A549 (cell line): ENCODE results near the gene ZNF385D. TPM values are rescaled to one million over a fixed set of nuclear protein-coding genes. Genes with fewer than 3 reads are reported as not detected.

Experiments
- ATAC-seq, 2 experiments: fragments of 200-7000 bp in 1 of 2; fragments of >200 bp in 1 of 2; cut with Nextera tagmentation in 1 of 2; cut with Tn5 transposase in 1 of 2; 3 replicates each; pipeline versions ENCODE4 v1.8.0 to v1.9.1; 2018 to 2020; ENCODE audit warnings: mild to moderate bottlenecking in 1 of 2, moderate library complexity in 1 of 2
- CTCF ChIA-PET: fragments of 300-600 bp; sonication (Branson Sonifier 250); formaldehyde crosslinking; extraction: SDS; loops from one replicate; lab custom pipeline; 2021; ENCODE audit warnings: antibody characterized with exemption, inconsistent platforms; lab: Yijun Ruan, JAX
- POLR2A ChIA-PET: fragments of 350-600 bp; formaldehyde crosslinking; extraction: SDS; loops from one replicate; lab custom pipeline; 2021; ENCODE audit warnings: antibody characterized with exemption, inconsistent platforms; lab: Yijun Ruan, JAX
- DNase-seq, 2 experiments: peaks; one replicate each; pipeline versions ENCODE4 v3.0.0 to v3.0.0-alpha.2; 2011 to 2016; ENCODE audit warnings: low read depth in 1 of 2, low spot score in 1 of 2
- FAIRE-seq: peaks from 2 replicates; lab custom pipeline; 2011; peaks lifted over from hg19 to GRCh38; lab: Jason Lieb, UNC
- H3K27ac ChIP-seq, 2 experiments: fragments of >200 bp; sonication (Bioruptor Twin); formaldehyde crosslinking; 3 replicates each; pipeline ENCODE4 v1.5.1; 2016 to 2017
- H3K4me1 ChIP-seq: fragments of >200 bp; sonication (Bioruptor Twin); formaldehyde crosslinking; 3 replicates; pipeline ENCODE4 v1.6.1; 2016
- H3K4me2 ChIP-seq: fragments of >200 bp; sonication (Bioruptor Twin); formaldehyde crosslinking; 3 replicates; pipeline ENCODE4 v1.6.1; 2016
- H3K4me3 ChIP-seq: fragments of >200 bp; sonication (Bioruptor Twin); formaldehyde crosslinking; 3 replicates; pipeline ENCODE4 v1.5.1; 2016
- H3K9me3 ChIP-seq: fragments of >200 bp; sonication (Bioruptor Twin); formaldehyde crosslinking; 3 replicates; pipeline ENCODE4 v1.6.1; 2016
- BHLHE40 ChIP-seq: IDR thresholded peaks from 2 replicates; pipeline ENCODE4 v1.6.1; 2012; ENCODE audit warnings: low read depth, low read length, inconsistent platforms
- CEBPB ChIP-seq, 2 experiments: fragments of >200 bp in 1 of 2; sonication (Bioruptor Twin) in 1 of 2; formaldehyde crosslinking in 1 of 2; IDR thresholded peaks; 2 replicates each; pipeline ENCODE4 v1.6.1; 2012 to 2016
- CHD4 ChIP-seq: fragments of 200-600 bp; sonication (generic); IDR thresholded peaks from 2 replicates; pipeline ENCODE4 v1.6.1; 2016; ENCODE audit warnings: antibody characterized with exemption, mild to moderate bottlenecking, borderline replicate concordance
- EHF ChIP-seq: fragments of 250-450 bp; sonication (Bioruptor Pico); IDR thresholded peaks from 2 replicates; pipeline ENCODE4 v1.5.0; 2020; ENCODE audit warnings: mild to moderate bottlenecking
- EP300 ChIP-seq, 2 experiments: fragments of >200 bp; sonication (Bioruptor Twin); formaldehyde crosslinking; IDR thresholded peaks; 2 replicates in 1 of 2; 3 replicates in 1 of 2; pipeline ENCODE4 v1.6.1; 2016 to 2017
- FOSB ChIP-seq: fragments of 250-450 bp; sonication (Bioruptor Pico); IDR thresholded peaks from 2 replicates; pipeline ENCODE4 v1.5.0; 2020; ENCODE audit warnings: mild to moderate bottlenecking, moderate library complexity
- FOSL2 ChIP-seq, 2 experiments: fragments of 450-650 bp in 1 of 2; fragments of >200 bp in 1 of 2; sonication (Bioruptor Twin) in 1 of 2; formaldehyde crosslinking; IDR thresholded peaks; 2 replicates each; pipeline versions ENCODE4 v1.5.0 to v1.6.1; 2016 to 2020; ENCODE audit warnings: mild to moderate bottlenecking in 1 of 2, moderate library complexity in 1 of 2
- FOXS1 ChIP-seq: fragments of 250-450 bp; sonication (Bioruptor Pico); IDR thresholded peaks from 2 replicates; pipeline ENCODE4 v1.5.0; 2020; ENCODE audit warnings: mild to moderate bottlenecking, moderate library complexity
- HOXB13 ChIP-seq: fragments of 250-450 bp; sonication (Bioruptor Pico); IDR thresholded peaks from 2 replicates; pipeline ENCODE4 v1.5.0; 2020; ENCODE audit warnings: low read depth, mild to moderate bottlenecking, moderate library complexity
- HOXB5 ChIP-seq: fragments of 250-450 bp; sonication (Bioruptor Pico); IDR thresholded peaks from 2 replicates; pipeline ENCODE4 v1.5.0; 2020; ENCODE audit warnings: mild to moderate bottlenecking, moderate library complexity
- JUN ChIP-seq, 2 experiments: fragments of >200 bp; sonication (Bioruptor Twin); formaldehyde crosslinking; IDR thresholded peaks; 2 replicates in 1 of 2; 3 replicates in 1 of 2; pipeline ENCODE4 v1.6.1; 2016 to 2017
- KDM1A ChIP-seq: fragments of 200-600 bp; sonication (generic); IDR thresholded peaks from 2 replicates; pipeline ENCODE4 v1.6.1; 2016; ENCODE audit warnings: low read depth, mild to moderate bottlenecking
- MAZ ChIP-seq: fragments of 150-350 bp; IDR thresholded peaks from 2 replicates; pipeline ENCODE4 v1.6.1; 2014; ENCODE audit warnings: antibody characterized with exemption, low read depth, low read length, borderline replicate concordance
- MYC ChIP-seq: IDR thresholded peaks from 2 replicates; pipeline ENCODE4 v1.6.1; 2012; ENCODE audit warnings: mild to moderate bottlenecking, inconsistent platforms, low read length, improper control_type of control experiment, borderline replicate concordance
- NFE2L2 ChIP-seq: fragments of 150-350 bp; conservative IDR thresholded peaks from 2 replicates; pipeline ENCODE4 v1.6.1; 2014; ENCODE audit warnings: low read length
- NR3C1 ChIP-seq: fragments of >200 bp; sonication (Bioruptor Twin); formaldehyde crosslinking; IDR thresholded peaks from 3 replicates; pipeline ENCODE4 v1.6.1; 2017
- POLR2A ChIP-seq: IDR thresholded peaks from 2 replicates; pipeline ENCODE4 v1.6.1; 2012; ENCODE audit warnings: mild to moderate bottlenecking, low read length
- RARB ChIP-seq: fragments of 250-450 bp; sonication (Bioruptor Pico); IDR thresholded peaks from 2 replicates; pipeline ENCODE4 v1.8.0; 2021; ENCODE audit warnings: mild to moderate bottlenecking, moderate library complexity
- RCOR1 ChIP-seq: fragments of 150-350 bp; IDR thresholded peaks from 2 replicates; pipeline ENCODE4 v1.6.1; 2014; ENCODE audit warnings: antibody characterized with exemption, low read length, low read depth
- RFX5 ChIP-seq: fragments of 450-650 bp; IDR thresholded peaks from 2 replicates; pipeline ENCODE4 v1.7.1; 2014; ENCODE audit warnings: antibody characterized with exemption, mild to moderate bottlenecking, moderate library complexity
- RNF2 ChIP-seq: fragments of 200-600 bp; sonication (generic); IDR thresholded peaks from 2 replicates; pipeline ENCODE4 v1.6.1; 2016; ENCODE audit warnings: low read depth, mild to moderate bottlenecking, antibody characterized with exemption, moderate library complexity, borderline replicate concordance
- SMC3 ChIP-seq: fragments of >200 bp; sonication (Bioruptor Twin); formaldehyde crosslinking; IDR thresholded peaks from 3 replicates; pipeline ENCODE4 v1.6.1; 2018; ENCODE audit warnings: inconsistent platforms
- SREBF2 ChIP-seq: fragments of 450-650 bp; IDR thresholded peaks from 2 replicates; pipeline ENCODE4 v1.6.1; 2014; ENCODE audit warnings: mild to moderate bottlenecking, moderate library complexity
- TFCP2L1 ChIP-seq: fragments of 250-450 bp; sonication (Bioruptor Pico); IDR thresholded peaks from 2 replicates; pipeline ENCODE4 v1.5.0; 2021; ENCODE audit warnings: mild to moderate bottlenecking
- TP53 ChIP-seq: fragments of 250-450 bp; sonication (Bioruptor Pico); IDR thresholded peaks from 2 replicates; pipeline ENCODE4 v1.5.0; 2021; ENCODE audit warnings: mild to moderate bottlenecking, moderate library complexity
- ZC3H11A ChIP-seq: fragments of 450-650 bp; IDR thresholded peaks from 2 replicates; pipeline ENCODE4 v1.6.1; 2014; ENCODE audit warnings: antibody characterized with exemption, mild to moderate bottlenecking
- ZNF302 ChIP-seq: fragments of 250-450 bp; sonication (Bioruptor Pico); IDR thresholded peaks from 2 replicates; pipeline ENCODE4 v1.9.0; 2021; ENCODE audit warnings: inconsistent platforms, mild to moderate bottlenecking, moderate library complexity
- ZSCAN20 ChIP-seq: fragments of 250-450 bp; sonication (Bioruptor Pico); IDR thresholded peaks from 2 replicates; pipeline ENCODE4 v1.8.0; 2022; ENCODE audit warnings: mild to moderate bottlenecking, moderate library complexity
- WGBS: methylation state at CpG from one replicate; pipeline ENCODE4 v1.1.6; 2017; ENCODE audit errors: missing lambda C conversion rate; 5-methylcytosine and 5-hydroxymethylcytosine counted together
- polyA plus RNA-seq, 4 experiments: library from polyadenylated mRNA; depleted of rRNA in 3 of 4; stranded (reverse); fragments of >200 nt; fragmentation: RNase III in 1 of 4; extraction: RNeasy Plus Mini Kit Qiagen cat#74134 plus additional on column Dnase treatment in 1 of 4; gene quantifications; 2 replicates in 3 of 4; 3 replicates in 1 of 4; pipeline ENCODE4 v1.2.3, GENCODE V29; 2011 to 2017
- TF ChIP-seq, protein P1 (sequence below): fragments of 150-350 bp; IDR thresholded peaks from 2 replicates; pipeline ENCODE4 v1.6.1; 2014; ENCODE audit warnings: low read depth, mild to moderate bottlenecking, low read length
- TF ChIP-seq, protein P2 (sequence below): IDR thresholded peaks from 2 replicates; pipeline ENCODE4 v1.6.1; 2012; ENCODE audit warnings: low read depth, borderline replicate concordance
- TF ChIP-seq, protein P3 (sequence below): fragments of >200 bp; sonication (Bioruptor Twin); formaldehyde crosslinking; IDR thresholded peaks from 3 replicates; pipeline ENCODE4 v1.5.1; 2016
- TF ChIP-seq, protein P4 (sequence below): IDR thresholded peaks from 2 replicates; pipeline ENCODE4 v1.6.1; 2012
- TF ChIP-seq, protein P5 (sequence below): fragments of >200 bp; sonication (Bioruptor Twin); formaldehyde crosslinking; IDR thresholded peaks from 3 replicates; pipeline ENCODE4 v1.6.1; 2016
- TF ChIP-seq, protein P6 (sequence below): fragments of 250-450 bp; sonication (Bioruptor Pico); IDR thresholded peaks from 2 replicates; pipeline ENCODE4 v1.5.0; 2020; ENCODE audit warnings: low read depth, mild to moderate bottlenecking, moderate library complexity
- TF ChIP-seq, protein P7 (sequence below): fragments of 200-600 bp; sonication (generic); IDR thresholded peaks from 2 replicates; pipeline ENCODE4 v1.6.1; 2016; ENCODE audit warnings: antibody characterized with exemption, mild to moderate bottlenecking, moderate library complexity

ZNF385D gene
- polyA plus RNA-seq, 2 of the 4 experiments (the other 2 are of a cell fraction), result not detected

DNA sequence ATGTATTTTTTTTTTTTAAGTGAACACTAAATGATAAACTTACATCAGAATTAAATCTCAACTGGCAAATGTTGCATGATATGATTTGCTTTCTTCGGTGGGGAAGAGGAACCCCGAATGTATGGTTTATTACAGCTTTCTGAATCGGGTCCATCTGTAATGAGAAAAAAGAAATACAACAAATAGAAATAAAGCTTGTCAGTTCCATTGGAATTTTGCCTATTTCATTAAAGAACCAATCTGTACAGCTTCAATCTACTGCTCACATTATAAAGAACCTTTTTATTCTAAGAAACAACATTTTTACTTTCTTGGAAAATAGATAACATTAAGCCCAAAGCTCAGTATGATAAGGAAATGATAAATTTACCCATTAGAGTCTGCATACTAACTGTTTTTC lies 186.5 kb downstream of the ZNF385D start:
- CTCF ChIA-PET, result no interaction called here
- 2% methylated on average over 3 of the region's 3 CpGs for WGBS

DNA sequence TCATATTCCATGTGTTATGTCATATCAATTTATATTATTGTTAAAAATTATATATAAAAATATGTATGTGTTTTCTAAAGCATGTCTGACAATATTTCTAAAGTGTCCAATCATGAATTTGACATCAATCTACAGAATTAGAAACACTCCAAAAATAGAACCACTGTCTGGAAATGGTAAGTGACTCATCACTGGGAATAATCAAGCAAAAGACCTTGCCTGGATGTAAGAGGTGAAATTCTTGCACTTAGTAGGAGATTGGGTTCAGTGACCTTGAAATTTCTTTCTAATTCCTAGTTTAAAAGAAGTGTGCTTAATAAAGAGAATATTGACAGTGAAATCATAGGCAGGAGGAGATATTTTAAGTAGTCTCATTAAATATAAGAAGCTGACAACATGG lies 188.8 kb downstream of the ZNF385D start:
- no peak for TF ChIP-seq CHD4
- TF ChIP-seq, protein P1, sequence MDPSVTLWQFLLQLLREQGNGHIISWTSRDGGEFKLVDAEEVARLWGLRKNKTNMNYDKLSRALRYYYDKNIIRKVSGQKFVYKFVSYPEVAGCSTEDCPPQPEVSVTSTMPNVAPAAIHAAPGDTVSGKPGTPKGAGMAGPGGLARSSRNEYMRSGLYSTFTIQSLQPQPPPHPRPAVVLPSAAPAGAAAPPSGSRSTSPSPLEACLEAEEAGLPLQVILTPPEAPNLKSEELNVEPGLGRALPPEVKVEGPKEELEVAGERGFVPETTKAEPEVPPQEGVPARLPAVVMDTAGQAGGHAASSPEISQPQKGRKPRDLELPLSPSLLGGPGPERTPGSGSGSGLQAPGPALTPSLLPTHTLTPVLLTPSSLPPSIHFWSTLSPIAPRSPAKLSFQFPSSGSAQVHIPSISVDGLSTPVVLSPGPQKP, result no peak
- no peak for TF ChIP-seq ZSCAN20 (CRISPR knock-in tag)
- TF ChIP-seq EHF (CRISPR knock-in tag), result no peak
- TF ChIP-seq TP53 (CRISPR knock-in tag), result no peak
- TF ChIP-seq, protein P2, sequence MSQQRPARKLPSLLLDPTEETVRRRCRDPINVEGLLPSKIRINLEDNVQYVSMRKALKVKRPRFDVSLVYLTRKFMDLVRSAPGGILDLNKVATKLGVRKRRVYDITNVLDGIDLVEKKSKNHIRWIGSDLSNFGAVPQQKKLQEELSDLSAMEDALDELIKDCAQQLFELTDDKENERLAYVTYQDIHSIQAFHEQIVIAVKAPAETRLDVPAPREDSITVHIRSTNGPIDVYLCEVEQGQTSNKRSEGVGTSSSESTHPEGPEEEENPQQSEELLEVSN, result no peak
- TF ChIP-seq FOSL2 (IDR thresholded peaks at IDR 0.05), result no peak
- TF ChIP-seq FOSL2 (CRISPR knock-in tag; IDR thresholded peaks at IDR 0.05), result no peak
- no peak for TF ChIP-seq RNF2
- no peak for TF ChIP-seq SMC3
- no peak for TF ChIP-seq TFCP2L1 (CRISPR knock-in tag)
- TF ChIP-seq MYC, result no peak
- no peak for TF ChIP-seq RARB
- TF ChIP-seq, protein P3, sequence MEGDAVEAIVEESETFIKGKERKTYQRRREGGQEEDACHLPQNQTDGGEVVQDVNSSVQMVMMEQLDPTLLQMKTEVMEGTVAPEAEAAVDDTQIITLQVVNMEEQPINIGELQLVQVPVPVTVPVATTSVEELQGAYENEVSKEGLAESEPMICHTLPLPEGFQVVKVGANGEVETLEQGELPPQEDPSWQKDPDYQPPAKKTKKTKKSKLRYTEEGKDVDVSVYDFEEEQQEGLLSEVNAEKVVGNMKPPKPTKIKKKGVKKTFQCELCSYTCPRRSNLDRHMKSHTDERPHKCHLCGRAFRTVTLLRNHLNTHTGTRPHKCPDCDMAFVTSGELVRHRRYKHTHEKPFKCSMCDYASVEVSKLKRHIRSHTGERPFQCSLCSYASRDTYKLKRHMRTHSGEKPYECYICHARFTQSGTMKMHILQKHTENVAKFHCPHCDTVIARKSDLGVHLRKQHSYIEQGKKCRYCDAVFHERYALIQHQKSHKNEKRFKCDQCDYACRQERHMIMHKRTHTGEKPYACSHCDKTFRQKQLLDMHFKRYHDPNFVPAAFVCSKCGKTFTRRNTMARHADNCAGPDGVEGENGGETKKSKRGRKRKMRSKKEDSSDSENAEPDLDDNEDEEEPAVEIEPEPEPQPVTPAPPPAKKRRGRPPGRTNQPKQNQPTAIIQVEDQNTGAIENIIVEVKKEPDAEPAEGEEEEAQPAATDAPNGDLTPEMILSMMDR, result no peak
- TF ChIP-seq KDM1A, result no peak
- no peak for TF ChIP-seq SREBF2
- TF ChIP-seq FOXS1 (CRISPR knock-in tag), result no peak
- TF ChIP-seq POLR2A, result no peak
- TF ChIP-seq, protein P4, sequence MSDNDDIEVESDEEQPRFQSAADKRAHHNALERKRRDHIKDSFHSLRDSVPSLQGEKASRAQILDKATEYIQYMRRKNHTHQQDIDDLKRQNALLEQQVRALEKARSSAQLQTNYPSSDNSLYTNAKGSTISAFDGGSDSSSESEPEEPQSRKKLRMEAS, result no peak
- no peak for TF ChIP-seq NR3C1
- TF ChIP-seq, protein P5, sequence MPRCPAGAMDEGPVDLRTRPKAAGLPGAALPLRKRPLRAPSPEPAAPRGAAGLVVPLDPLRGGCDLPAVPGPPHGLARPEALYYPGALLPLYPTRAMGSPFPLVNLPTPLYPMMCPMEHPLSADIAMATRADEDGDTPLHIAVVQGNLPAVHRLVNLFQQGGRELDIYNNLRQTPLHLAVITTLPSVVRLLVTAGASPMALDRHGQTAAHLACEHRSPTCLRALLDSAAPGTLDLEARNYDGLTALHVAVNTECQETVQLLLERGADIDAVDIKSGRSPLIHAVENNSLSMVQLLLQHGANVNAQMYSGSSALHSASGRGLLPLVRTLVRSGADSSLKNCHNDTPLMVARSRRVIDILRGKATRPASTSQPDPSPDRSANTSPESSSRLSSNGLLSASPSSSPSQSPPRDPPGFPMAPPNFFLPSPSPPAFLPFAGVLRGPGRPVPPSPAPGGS, result no peak
- TF ChIP-seq, all 56 proteins: peak for 0

More for the DNA sequence above, 186.5 kb downstream of the ZNF385D start:
- Histone ChIP-seq H3K9me3 (no peaks in the 10 kb centered on the region; the same call in 2 of the 3 replicates), H3K27ac (no peak overlapping the region), H3K4me3 (no peak overlapping the region), H3K4me1 (no peaks in the 10 kb centered on the region), H3K4me2 (no peak overlapping the region)
- POLR2A ChIA-PET, result no interaction called here
- TF ChIP-seq, protein P6, sequence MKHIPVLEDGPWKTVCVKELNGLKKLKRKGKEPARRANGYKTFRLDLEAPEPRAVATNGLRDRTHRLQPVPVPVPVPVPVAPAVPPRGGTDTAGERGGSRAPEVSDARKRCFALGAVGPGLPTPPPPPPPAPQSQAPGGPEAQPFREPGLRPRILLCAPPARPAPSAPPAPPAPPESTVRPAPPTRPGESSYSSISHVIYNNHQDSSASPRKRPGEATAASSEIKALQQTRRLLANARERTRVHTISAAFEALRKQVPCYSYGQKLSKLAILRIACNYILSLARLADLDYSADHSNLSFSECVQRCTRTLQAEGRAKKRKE, result no peak
- no peak for TF ChIP-seq BHLHE40
- no peak for TF ChIP-seq SREBF2
- TF ChIP-seq KDM1A, result no peak
- no peak for TF ChIP-seq ZC3H11A
- TF ChIP-seq ZNF302 (CRISPR knock-in tag), result no peak
- no peak for TF ChIP-seq CEBPB (IDR thresholded peaks at IDR 0.05)
- TF ChIP-seq, protein P7, sequence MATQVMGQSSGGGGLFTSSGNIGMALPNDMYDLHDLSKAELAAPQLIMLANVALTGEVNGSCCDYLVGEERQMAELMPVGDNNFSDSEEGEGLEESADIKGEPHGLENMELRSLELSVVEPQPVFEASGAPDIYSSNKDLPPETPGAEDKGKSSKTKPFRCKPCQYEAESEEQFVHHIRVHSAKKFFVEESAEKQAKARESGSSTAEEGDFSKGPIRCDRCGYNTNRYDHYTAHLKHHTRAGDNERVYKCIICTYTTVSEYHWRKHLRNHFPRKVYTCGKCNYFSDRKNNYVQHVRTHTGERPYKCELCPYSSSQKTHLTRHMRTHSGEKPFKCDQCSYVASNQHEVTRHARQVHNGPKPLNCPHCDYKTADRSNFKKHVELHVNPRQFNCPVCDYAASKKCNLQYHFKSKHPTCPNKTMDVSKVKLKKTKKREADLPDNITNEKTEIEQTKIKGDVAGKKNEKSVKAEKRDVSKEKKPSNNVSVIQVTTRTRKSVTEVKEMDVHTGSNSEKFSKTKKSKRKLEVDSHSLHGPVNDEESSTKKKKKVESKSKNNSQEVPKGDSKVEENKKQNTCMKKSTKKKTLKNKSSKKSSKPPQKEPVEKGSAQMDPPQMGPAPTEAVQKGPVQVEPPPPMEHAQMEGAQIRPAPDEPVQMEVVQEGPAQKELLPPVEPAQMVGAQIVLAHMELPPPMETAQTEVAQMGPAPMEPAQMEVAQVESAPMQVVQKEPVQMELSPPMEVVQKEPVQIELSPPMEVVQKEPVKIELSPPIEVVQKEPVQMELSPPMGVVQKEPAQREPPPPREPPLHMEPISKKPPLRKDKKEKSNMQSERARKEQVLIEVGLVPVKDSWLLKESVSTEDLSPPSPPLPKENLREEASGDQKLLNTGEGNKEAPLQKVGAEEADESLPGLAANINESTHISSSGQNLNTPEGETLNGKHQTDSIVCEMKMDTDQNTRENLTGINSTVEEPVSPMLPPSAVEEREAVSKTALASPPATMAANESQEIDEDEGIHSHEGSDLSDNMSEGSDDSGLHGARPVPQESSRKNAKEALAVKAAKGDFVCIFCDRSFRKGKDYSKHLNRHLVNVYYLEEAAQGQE, result no peak
- TF ChIP-seq HOXB13 (CRISPR knock-in tag), result no peak
- no peak for TF ChIP-seq NFE2L2
- TF ChIP-seq FOXS1 (CRISPR knock-in tag), result no peak
- no peak for TF ChIP-seq RFX5
- TF ChIP-seq RCOR1, result no peak
- TF ChIP-seq HOXB5 (CRISPR knock-in tag), result no peak
- no peak for TF ChIP-seq JUN (IDR thresholded peaks at IDR 0.05)
- no peak for TF ChIP-seq EP300 (IDR thresholded peaks at IDR 0.05)
- TF ChIP-seq TFCP2L1 (CRISPR knock-in tag), result no peak
- no peak for TF ChIP-seq POLR2A
- TF ChIP-seq MAZ, result no peak
- no peak for TF ChIP-seq FOSB (CRISPR knock-in tag)
- no peak for ATAC-seq
- no peak for DNase-seq
- no peak for FAIRE-seq

More for the DNA sequence above, 188.8 kb downstream of the ZNF385D start:
- Histone ChIP-seq H3K4me1 (no peaks in the 10 kb centered on the region), H3K4me2 (no peak overlapping the region), H3K9me3 (no peaks in the 10 kb centered on the region; the same call in 2 of the 3 replicates), H3K27ac (no peak overlapping the region), H3K4me3 (no peak overlapping the region)
- DNase-seq, result no peak
- POLR2A ChIA-PET, result no interaction called here
- no peak for ATAC-seq
- CTCF ChIA-PET, result no interaction called here
- no peak for FAIRE-seq
